HG02938 (cell line): ENCODE results near the gene TLE3.
A peak's percentile ranks its signal among the peaks of the same experiment; 100 is the strongest.

Experiments
- ATAC-seq: cut with Tn5 transposase; IDR thresholded peaks from one replicate; pipeline ENCODE4 v1.9.1; 2021; ENCODE audit warnings: mild to moderate bottlenecking, moderate library complexity; ENCODE audit not compliant: unreplicated experiment

TLE3 gene

GRCh38 chr15:70033109-70033508 lies 64.6 kb downstream of the TLE3 start:
- no peak for ATAC-seq

DNA sequence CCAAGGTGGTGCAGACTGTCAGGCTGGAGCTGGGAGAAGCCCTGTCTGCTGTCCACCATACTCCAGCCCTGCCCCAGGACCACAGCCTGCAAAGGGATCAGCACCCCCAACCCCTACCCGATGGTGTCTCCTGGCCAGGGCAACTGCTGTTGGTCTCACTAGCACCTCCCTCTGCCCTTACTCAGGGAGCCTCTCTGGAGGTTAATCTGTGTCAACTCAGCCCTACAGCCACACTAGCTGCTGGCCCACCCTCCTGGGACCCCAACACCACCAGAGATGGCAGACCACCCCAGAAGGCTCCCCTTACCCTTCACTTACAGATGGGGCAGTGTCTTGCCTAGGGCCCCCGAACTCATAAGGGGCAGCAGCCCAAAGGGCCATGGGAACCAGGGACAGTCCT lies 65.2 kb downstream of the TLE3 start:
- ATAC-seq: no peak

DNA sequence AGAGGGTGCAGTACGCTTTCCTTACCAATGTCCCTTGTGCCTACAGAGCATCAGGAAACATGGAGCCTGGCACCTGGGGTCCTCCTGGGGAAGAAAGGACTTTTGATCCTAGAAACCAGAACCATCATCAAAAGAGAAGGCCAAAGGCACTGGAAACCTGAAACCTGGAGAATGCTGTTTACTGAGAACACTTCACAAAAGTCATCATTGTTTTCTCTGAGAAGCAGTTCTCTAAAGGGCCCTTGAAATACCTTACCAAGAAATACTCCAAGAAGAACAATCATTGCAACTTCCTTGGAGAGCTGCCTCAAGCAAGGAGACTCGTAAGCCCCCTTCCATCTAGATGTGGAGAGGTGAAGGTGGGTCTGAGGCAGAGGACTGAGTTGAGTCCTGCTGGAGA lies 66.0 kb downstream of the TLE3 start:
- ATAC-seq: no peak

DNA sequence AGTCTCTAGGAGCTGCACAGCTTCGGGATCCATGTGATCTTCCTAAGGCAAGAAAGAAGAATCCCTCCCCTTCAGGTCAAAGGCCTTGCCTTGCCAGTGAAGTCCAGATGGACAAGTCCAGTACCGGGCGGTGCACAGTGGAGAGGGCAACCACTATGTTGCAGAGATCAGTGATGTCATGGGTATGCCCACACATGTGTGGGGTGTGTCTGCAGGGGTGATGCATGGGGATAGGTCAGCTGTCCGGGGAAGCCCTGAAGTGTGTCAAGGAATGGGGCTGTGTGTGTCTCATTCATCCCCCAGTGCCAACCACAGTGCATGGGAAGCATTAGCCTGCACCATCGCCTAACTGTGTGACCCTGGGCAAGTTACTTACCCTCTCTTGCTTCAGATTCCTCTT lies 66.5 kb downstream of the TLE3 start:
- no peak for ATAC-seq

GRCh38 chr15:70030851-70031250 lies 66.9 kb downstream of the TLE3 start:
- ATAC-seq: no peak

- no peak for ATAC-seq
Measured at GRCh38 chr15:70029297-70029701, 68.4 kb downstream of the TLE3 start.

DNA sequence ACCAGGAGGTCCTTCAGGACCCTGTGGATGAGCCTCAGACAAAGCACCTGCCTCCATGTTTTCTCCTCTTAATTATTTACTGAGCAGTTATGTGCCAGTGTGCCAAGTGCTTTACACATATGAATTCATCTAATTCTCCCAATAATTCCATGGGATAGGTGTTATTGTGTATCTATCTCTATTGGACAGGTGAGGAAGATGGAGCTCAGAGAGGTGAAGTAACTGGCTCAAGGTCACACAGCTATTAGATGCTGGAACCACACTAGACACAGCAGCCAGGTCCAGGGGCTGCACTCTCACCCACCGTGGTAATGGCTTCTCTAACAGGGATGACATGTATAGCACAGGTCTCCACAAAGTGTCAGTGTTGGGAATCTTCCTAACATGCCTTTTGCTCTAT lies 70.2 kb downstream of the TLE3 start:
- ATAC-seq: no peak

GRCh38 chr15:70026991-70027390 lies 70.7 kb downstream of the TLE3 start:
- ATAC-seq: no peak

DNA sequence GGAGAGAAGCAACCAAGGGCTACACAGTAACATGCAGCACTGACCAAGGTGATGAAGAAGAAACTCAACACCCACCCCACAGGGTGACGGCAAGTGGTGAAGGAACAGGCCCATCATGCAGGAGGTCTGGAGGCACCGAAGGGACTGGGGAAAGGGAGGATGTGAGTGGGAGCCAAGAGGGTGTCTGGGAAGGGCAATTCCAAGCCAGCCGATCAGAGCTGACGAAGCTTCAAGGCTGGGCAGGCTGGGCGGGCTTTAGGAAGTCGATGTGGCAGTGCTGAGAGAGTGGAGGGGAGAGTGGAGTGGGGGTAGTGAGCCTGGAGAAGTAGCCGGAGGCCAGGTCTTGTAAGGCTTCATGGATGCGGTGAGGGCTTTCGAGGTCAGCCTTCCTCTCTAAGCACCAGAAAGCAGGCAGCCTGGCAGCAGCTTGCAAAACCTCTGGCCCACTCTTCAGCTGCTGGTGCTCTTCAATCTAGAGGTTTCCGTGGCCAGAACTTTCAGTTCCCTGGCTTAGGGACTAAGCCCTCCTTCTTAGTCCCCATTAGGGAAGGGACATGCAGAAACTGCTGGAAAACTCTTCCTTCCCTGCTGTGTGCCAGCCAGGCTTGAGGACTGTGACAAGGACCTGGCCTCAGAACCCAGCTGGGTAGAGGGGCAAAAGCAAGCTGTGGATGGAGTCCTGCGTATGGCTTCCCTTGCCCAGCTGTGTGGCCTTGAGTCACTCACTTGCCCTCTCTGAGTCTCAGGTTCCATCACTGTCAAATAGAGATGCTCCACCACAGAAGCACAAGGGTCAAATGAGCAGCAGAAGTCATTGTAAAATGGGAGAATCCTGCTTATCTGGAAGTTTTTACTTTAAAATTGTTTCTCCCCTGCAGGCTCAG lies 72.1 kb downstream of the TLE3 start:
- ATAC-seq: no peak

GRCh38 chr15:70024521-70024920 lies 73.2 kb downstream of the TLE3 start:
- ATAC-seq: no peak

DNA sequence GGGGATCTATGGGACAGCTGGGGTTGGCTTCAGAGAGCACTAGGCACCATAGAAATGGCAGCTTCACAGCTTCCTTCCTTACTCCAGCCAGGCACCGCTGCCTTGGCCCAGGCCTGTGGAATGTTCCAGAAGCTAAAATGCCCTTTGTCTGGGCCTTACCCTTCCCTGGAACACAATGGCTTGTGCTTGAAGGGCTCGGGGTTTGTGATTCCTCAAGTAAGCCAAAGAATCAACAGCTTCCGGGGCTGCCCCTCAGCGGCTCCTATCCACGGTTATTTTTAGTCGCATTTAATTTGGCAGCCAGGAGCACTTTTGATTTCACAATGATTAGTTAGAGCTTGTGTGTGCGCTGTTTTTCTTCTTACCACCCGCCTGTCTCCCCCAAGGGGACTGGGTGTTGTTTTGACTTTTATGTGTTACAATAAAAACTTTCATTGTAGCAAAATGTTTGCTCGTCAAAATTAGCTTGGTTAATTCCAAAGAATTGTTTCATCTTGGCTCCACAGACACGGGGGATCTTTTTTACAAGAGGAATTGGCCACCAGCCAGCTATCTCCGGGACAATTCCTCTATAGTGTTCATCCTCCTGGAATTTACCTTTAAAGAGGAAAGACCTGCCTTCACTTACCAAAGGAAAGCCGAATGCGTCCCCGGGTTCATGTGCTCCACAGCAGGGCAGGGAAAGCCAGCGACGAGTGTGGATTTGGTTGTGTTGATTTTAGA lies 73.8 kb downstream of the TLE3 start:
- ATAC-seq: no peak

DNA sequence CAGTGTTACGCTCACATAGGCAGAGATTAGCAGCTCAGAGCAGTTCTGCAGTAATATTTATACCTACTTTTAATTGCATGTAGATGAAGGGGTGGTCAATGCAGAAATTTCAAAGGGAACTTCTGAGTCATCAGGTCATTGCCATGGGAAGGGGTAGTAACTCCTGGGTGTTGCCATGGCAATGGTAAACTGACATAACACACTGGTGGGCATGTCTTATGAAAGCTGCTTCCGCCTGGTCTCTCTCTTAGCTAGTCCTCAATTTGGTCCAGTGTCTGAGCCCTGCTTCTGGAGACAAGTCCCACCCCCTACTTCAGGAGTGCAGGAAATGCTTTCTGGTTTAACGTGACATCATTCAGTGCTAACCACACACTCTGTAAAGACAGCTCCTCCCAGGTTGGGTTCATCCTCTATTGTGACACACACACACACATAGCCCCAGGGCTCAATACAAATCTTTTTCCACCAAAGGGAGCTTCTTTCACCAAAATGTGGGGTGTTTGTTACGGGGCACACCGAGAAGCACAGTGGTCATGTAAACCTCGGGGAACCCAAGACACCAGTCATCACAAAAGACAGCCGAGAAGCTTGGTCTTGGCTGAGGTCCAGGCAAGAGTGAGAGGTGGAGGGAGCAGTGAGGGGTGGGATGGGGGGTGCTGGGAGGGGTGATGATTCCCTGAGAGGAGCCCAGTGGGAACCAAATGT lies 74.5 kb downstream of the TLE3 start:
- peak; percentile 94 for ATAC-seq

GRCh38 chr15:70020229-70020628 lies 77.5 kb downstream of the TLE3 start:
- no peak for ATAC-seq

DNA sequence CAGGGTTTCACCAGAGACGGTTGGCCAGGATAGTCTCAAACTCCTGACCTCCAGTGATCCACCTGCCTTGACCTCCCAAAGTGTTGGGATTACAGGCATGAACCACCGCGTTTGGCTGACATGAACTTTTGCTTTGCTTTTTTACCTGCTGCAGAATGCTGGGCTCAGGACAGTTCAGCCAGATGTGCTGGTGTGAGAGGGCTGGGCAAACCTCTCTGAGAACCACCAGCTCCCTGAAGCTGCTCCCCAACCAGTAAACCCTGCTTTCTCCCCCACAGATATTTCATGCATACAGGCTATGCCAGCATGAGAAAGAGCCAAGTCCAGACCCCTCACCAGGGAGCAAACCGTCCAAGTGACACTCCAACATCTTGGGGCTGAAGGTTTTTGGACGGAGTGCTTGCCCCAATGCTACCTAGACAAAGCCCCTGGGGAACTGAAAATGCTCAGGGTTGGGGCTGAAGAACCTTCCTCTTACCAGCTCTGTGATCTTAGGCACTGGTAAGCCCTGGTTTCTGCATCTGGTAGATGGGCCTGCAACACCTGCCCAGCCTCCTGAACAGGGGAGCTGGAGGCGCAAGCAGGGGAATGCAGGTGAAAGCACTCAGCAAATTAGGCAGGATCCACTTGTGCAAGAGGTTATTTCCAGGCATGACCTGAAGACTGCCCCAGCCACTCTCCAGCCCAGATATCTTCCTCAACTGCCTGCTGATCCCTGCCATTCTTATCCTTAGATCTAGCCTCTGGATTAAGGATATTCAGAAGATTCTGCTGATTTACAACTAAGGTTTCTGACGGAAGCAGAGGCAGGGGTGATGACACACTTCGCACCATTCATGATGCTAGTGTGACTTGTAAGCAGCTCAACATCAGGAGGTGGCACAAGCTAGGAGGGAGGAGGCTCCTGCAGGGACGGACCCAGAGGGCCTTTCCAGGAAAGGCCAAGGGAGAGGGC lies 78.8 kb downstream of the TLE3 start:
- ATAC-seq: no peak

DNA sequence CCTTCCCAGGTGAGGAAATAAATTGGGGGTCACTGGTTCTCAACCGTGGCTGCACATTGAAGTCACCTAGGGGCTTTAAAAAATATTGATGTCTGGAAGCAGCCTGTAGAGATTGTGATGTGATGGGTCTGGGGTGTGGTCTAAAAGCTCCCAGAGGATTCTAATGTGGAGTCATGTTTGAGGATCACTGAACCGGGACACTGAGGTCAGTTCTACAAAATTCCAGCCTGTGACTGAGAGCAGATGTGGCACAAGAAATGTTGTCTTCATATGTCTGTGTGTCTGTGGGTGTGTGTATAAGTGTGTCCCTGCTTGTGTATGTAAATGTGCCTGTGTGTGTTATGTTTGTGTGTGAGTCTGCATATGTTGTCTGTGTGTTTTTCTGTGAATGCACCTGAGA lies 79.9 kb downstream of the TLE3 start:
- no peak for ATAC-seq

GRCh38 chr15:70017025-70017424 lies 80.7 kb downstream of the TLE3 start:
- no peak for ATAC-seq

DNA sequence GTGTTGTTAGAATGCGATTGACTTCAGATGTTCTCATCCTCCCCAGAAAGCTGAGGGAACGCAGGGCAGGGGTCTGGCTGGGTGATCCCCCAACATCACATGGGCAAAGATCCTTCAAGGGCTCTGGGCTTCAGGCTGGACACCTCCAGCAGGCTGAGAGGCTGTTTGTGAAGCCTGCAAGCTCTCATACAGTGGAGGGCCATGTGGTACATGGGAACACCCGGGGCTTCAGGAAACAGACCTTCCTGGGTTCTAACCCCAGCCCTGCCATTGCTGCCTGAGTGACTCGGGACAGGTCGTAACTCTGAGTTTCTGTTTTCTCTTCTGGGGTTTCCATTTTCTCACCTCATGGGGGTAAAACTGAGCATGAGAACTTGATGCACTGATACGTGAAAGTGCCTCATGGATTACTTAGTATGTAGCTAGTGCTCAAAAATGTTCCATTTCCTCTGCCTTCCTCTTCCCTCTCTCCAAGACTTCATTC lies 81.2 kb downstream of the TLE3 start:
- ATAC-seq: no peak

DNA sequence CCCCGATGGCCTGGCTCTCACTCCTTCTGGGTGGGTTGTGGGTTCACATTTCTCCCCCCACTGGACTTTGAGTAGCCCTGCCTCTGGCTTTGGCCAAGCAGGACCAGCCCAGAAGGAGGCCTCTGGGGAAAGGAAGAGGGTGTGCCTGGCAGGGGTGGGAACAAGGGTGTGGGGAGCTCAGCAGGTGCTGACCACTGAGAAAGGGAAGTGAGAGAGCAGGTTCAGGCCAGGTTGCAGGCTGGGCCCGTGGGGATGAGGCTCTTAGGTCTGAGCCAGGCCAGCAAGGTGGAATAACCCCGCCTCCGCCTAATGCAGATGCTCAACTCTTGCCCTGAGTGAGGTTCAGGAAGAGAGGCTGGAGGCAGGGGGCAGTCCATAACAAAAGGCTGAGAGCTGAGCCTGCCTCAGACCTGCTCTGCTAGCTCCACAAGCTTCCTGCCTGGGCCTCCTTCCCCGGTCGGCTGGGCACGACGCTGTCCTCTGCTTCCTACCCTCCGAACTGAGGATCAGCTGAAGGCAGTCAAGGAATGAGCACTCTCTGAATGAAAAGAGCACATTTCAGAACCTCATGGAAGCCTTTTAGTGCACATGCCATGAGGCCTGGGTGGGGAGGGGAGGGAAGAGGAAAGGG lies 82.7 kb downstream of the TLE3 start:
- ATAC-seq: peak; percentile 89

- ATAC-seq: no peak
Measured at GRCh38 chr15:70014331-70014730, 83.4 kb downstream of the TLE3 start.
